ENCODE results near the gene FOXJ3. TPM values are rescaled to one million over a fixed set of nuclear protein-coding genes. Genes with fewer than 3 reads are reported as not detected.

Gene FOXJ3
- total RNA-seq, 1 experiment from 2014 or later: 55.3 TPM

DNA sequence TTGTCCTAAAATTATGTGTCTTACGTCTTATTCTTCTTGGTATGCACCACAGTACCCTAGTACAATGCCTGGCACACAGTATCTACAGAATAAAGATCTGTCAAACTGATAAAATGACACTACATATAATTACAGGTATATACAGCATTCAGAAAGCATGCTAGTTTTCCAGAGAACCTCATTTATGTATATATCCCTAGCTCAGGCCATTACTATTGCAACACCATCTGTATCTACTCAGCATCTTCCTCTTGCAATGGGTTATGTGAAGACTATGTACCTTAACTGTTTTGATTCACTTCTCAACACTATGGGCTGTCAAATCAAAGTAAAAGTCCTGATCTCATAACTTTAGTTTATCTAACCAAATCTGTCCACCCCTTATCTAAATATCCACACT, 112.0 kb downstream of the FOXJ3 start:
- DNase-seq (ENCODE audit: low read depth, low spot score) (no peak), ATAC-seq (no peak)
- intact Hi-C loops (cut with micrococcal nuclease; ENCODE audit: unreplicated experiment) (no loop called here), in situ Hi-C loops (cut with HindIII; ENCODE audit: low pct_unique_long_range_greater_than_20kb, low sequenced_read_pairs) (no loop called here)
- TF ChIP-seq SIN3A (IDR thresholded peaks at IDR 0.05; ENCODE audit: borderline replicate concordance, insufficient read depth, low read depth, low read length) (no peak), TCF7L2 (IDR thresholded peaks at IDR 0.05; ENCODE audit: low read depth, low read length) (no peak), POLR2AphosphoS5 (IDR thresholded peaks at IDR 0.05; ENCODE audit: low read depth, low read length) (no peak), REST (IDR thresholded peaks at IDR 0.05; ENCODE audit: insufficient read depth in 1 of 2, low read depth in 2 of 2, low read length in 1 of 2) (no peak)
- TF ChIP-seq, protein P1, sequence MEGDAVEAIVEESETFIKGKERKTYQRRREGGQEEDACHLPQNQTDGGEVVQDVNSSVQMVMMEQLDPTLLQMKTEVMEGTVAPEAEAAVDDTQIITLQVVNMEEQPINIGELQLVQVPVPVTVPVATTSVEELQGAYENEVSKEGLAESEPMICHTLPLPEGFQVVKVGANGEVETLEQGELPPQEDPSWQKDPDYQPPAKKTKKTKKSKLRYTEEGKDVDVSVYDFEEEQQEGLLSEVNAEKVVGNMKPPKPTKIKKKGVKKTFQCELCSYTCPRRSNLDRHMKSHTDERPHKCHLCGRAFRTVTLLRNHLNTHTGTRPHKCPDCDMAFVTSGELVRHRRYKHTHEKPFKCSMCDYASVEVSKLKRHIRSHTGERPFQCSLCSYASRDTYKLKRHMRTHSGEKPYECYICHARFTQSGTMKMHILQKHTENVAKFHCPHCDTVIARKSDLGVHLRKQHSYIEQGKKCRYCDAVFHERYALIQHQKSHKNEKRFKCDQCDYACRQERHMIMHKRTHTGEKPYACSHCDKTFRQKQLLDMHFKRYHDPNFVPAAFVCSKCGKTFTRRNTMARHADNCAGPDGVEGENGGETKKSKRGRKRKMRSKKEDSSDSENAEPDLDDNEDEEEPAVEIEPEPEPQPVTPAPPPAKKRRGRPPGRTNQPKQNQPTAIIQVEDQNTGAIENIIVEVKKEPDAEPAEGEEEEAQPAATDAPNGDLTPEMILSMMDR (IDR thresholded peaks at IDR 0.05): no peak
- Histone ChIP-seq H3K4me3 (ENCODE audit: low read depth in 2 of 2, low read length in 2 of 2) (no peak overlapping the region), H3K27ac (ENCODE audit: low read length) (no peak overlapping the region), H3K4me1 (ENCODE audit: control insufficient read depth, insufficient read depth, low read length) (peaks cover 31% of the 10 kb centered on the region), H3K27me3 (ENCODE audit: control insufficient read depth, insufficient read depth, low read length) (no peaks in the 10 kb centered on the region), H3K9me3 (ENCODE audit: control insufficient read depth, insufficient read depth, low read depth, low read length) (no peaks in the 10 kb centered on the region), H3K36me3 (ENCODE audit: control insufficient read depth, insufficient read depth, low read length) (no peaks in the 10 kb centered on the region)
- CTCF ChIA-PET: no interaction called here
- POLR2A ChIA-PET: no interaction called here
- BruUV-seq (replicated peaks): no TSS peak

DNA sequence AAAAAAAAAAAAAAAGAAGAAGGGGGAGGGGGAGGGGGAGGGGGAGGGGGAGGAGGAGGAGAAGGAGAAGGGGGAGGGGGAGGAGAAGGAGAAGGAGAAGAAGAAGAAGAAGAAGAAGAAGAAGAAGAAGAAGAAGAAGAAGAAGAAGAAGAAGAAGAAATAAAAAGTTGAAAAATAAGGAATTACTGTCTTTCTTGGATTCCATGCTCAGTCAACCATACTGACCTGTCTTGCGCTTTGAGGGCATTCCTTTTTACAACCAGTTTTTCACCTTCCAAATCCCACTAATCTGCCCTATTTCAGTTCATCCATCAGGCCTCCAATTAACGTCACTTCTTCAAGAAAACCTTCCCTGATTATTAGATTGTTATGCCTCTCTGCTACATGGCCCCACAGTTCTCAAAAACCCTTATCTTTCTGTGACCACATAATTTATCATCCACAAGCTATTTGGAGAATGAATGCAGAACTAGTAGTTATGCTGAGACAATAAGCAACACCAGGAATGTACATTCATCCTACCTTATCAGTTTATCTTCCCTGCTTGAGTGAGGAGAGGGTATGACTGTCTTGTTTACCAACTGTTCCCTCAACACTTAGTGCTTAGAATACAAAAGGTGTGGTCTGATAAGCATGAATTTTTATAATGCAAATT, 113.0 kb downstream of the FOXJ3 start:
- H3K27me3 ChIP-seq (ENCODE audit: control insufficient read depth, insufficient read depth, low read length): no peaks in the 10 kb centered on the region
- DNase-seq (ENCODE audit: low read depth, low spot score) (no peak), ATAC-seq (peak; percentile 86)
- TSS peak; percentile 20 for BruUV-seq (replicated peaks)
- in situ Hi-C loops (cut with HindIII; ENCODE audit: low pct_unique_long_range_greater_than_20kb, low sequenced_read_pairs): no loop called here
- H3K9me3 ChIP-seq (ENCODE audit: control insufficient read depth, insufficient read depth, low read depth, low read length): no peaks in the 10 kb centered on the region
- H3K4me1 ChIP-seq (ENCODE audit: control insufficient read depth, insufficient read depth, low read length): peaks cover 24% of the 10 kb centered on the region
- ChIA-PET POLR2A (no interaction called here), CTCF (no interaction called here)
- H3K36me3 ChIP-seq (ENCODE audit: control insufficient read depth, insufficient read depth, low read length): no peaks in the 10 kb centered on the region
- no peak overlapping the region for H3K27ac ChIP-seq (ENCODE audit: low read length)
- intact Hi-C loops (cut with micrococcal nuclease; ENCODE audit: unreplicated experiment): no loop called here
- TF ChIP-seq, protein P1 (IDR thresholded peaks at IDR 0.05): no peak
- TF ChIP-seq SIN3A (IDR thresholded peaks at IDR 0.05; ENCODE audit: borderline replicate concordance, insufficient read depth, low read depth, low read length) (no peak), TCF7L2 (IDR thresholded peaks at IDR 0.05; ENCODE audit: low read depth, low read length) (no peak), REST (IDR thresholded peaks at IDR 0.05; ENCODE audit: insufficient read depth in 1 of 2, low read depth in 2 of 2, low read length in 1 of 2) (no peak), POLR2AphosphoS5 (IDR thresholded peaks at IDR 0.05; ENCODE audit: low read depth, low read length) (no peak)
- H3K4me3 ChIP-seq (ENCODE audit: low read depth in 2 of 2, low read length in 2 of 2): no peak overlapping the region
